Mucosa of stomach (tissue), 1 donor: Measurements from ENCODE around the gene NUP43.

Source experiments
- H3K27me3 ChIP-seq: one replicate; pipeline ENCODE4 v1.7.0; 2013; ENCODE audit warnings: mild to moderate bottlenecking, low read length; ENCODE audit not compliant: control insufficient read depth, insufficient read depth
- H3K36me3 ChIP-seq: one replicate; pipeline ENCODE4 v1.7.0; 2013; ENCODE audit warnings: low read length; ENCODE audit not compliant: control insufficient read depth, insufficient read depth
- H3K4me1 ChIP-seq: one replicate; pipeline ENCODE4 v1.7.0; 2013; ENCODE audit warnings: mild to moderate bottlenecking, low read length; ENCODE audit not compliant: control insufficient read depth, insufficient read depth
- H3K4me3 ChIP-seq: one replicate; pipeline ENCODE4 v1.7.0; 2013; ENCODE audit warnings: low read length
- H3K9ac ChIP-seq: one replicate; pipeline ENCODE4 v1.7.0; 2013; ENCODE audit warnings: mild to moderate bottlenecking, low read length, moderate library complexity
- H3K9me3 ChIP-seq: one replicate; pipeline ENCODE4 v1.7.0; 2013; ENCODE audit warnings: mild to moderate bottlenecking, low read length, moderate library complexity; ENCODE audit not compliant: control insufficient read depth
- donor health status: Pancreatic carcinoma.

Gene NUP43

DNA sequence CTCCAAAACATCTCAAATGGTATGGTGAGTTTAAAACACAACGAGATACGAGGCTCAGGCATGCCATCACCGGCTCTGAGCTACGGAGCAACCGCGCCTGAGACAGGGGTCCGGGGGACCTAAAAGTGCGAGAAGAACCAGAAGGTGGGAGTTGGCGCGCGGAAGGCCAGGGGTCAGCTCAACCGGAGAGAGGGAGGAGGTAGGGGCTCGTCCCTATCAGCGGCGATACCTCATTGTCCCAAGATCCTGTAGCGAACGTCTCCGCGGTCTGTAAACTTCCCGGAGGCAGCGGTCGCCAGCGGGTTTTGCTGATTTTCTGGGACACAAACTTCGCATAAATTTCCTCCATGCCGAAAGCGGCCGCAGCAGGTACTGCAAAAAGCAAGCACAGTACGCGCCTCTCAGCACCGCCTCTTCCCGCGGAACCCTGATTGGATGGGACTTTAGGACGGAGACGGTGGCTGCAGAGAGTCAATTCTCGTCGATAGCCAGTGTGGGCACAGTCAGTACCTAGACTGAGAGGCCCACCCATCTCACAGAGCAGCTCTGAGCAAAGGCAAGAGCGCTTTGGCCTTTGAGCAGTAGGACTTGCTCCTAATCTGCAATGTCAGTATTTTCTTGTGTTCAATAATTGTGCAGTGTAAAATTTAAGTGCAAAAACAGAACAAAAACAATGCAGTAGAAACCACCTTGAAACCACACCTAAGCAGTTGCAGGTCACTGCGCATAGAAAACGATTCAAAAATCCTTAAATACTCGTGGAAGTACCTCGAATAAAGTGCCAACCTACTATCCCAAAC is at the start of gene NUP43:
TSS of gene NUP43 (minus strand) at position 383 of the 800 bp plus-strand sequence. CDS start at position 349, 34 bp downstream.
- Histone ChIP-seq H3K36me3 (no peaks in the 10 kb centered on the region), H3K4me1 (peaks cover 14% of the 10 kb centered on the region), H3K9me3 (no peaks in the 10 kb centered on the region), H3K4me3 (peak within 1 kb of the TSS; percentile 83), H3K9ac (peak within 1 kb of the TSS; percentile 79), H3K27me3 (no peaks in the 10 kb centered on the region)

- Histone ChIP-seq H3K27me3 (no peaks in the 10 kb centered on the region), H3K9me3 (no peaks in the 10 kb centered on the region), H3K4me1 (no peaks in the 10 kb centered on the region), H3K9ac (no peak overlapping the region), H3K4me3 (no peak overlapping the region), H3K36me3 (no peaks in the 10 kb centered on the region)
These were observed 37.2 kb upstream of the NUP43 start for GRCh38 chr6:149783551-149783950.

DNA sequence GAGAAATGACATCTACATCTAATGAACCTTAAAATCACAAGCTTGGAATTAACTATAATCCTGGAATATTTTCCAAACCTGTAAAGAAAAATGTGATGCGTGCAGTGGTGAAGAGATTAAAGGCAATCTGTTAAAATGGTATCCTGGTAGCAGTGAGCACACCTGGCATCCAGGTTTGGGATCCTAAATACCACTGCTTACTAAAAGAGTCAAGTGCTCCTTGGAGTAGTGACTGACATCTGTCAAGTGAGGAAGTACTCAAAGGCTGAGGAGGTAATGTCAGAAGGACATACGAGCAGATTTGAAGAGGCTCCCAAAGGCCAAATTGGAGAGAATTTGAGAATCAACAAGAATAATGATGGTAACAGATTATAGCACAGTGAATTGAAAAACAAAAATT is 36.0 kb upstream of the NUP43 start:
- H3K4me3 ChIP-seq: no peak overlapping the region
- H3K27me3 ChIP-seq: no peaks in the 10 kb centered on the region
- H3K9me3 ChIP-seq: no peaks in the 10 kb centered on the region
- H3K9ac ChIP-seq: no peak overlapping the region
- H3K36me3 ChIP-seq: no peaks in the 10 kb centered on the region
- H3K4me1 ChIP-seq: no peaks in the 10 kb centered on the region

DNA sequence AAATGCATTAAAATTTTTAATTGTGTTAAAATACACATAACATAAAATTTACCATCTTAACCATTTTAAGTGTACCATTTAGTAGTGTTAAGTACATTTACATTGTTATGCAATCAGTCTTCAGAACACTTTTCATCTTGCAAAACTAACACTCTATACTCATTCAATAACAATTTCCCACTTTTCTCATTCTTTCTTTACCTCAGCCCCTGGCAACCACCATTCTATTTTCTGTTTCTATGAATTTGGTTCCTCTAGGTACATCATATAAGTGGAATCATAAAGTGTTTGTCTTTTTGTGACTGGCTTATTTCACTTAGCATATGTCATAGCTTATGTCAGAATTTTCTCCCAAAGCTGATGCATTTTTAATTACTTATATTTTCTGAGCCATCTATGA is 35.4 kb upstream of the NUP43 start:
- Histone ChIP-seq H3K4me3 (no peak overlapping the region), H3K27me3 (no peaks in the 10 kb centered on the region), H3K9ac (no peak overlapping the region), H3K36me3 (no peaks in the 10 kb centered on the region), H3K9me3 (no peaks in the 10 kb centered on the region), H3K4me1 (no peaks in the 10 kb centered on the region)

DNA sequence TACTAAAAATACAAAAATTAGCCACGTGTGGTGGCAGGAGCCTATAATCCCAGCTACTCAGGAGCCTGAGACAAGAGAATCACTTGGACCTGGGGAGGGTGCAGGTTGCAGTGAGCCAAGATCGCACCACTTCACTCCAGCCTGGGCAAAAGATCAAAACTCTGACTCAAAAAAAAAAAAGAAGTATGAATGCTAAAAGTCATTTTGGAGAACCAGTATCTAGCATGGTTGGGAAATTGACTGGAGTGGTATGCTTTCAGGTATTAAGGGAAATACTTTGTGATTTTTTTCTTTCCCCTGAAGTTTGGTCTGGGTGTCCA is 33.3 kb upstream of the NUP43 start:
- no peaks in the 10 kb centered on the region for H3K27me3 ChIP-seq
- no peaks in the 10 kb centered on the region for H3K9me3 ChIP-seq
- H3K4me1 ChIP-seq: no peaks in the 10 kb centered on the region
- H3K4me3 ChIP-seq: no peak overlapping the region
- H3K9ac ChIP-seq: no peak overlapping the region
- H3K36me3 ChIP-seq: no peaks in the 10 kb centered on the region

DNA sequence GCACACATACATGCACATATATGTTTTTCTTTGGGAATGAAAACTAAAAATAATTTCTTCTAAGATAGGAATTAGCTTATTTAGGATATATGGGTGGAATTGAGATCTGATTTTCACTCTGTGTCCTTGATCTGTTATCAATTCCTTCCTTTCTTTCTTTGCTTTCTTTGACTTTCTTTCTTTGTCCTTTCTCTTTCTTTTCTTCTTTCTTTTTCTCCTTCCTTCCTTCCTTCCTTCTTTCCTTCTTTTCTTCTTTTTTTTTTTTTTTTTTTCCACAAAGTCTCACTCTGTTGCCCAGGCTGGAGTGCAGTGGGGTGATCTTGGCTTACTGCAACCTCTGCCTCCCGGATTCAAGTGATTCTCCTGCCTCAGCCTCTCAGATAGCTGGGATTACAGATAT is 31.3 kb upstream of the NUP43 start:
- Histone ChIP-seq H3K9ac (no peak overlapping the region), H3K9me3 (no peaks in the 10 kb centered on the region), H3K36me3 (no peaks in the 10 kb centered on the region), H3K27me3 (no peaks in the 10 kb centered on the region), H3K4me1 (no peaks in the 10 kb centered on the region), H3K4me3 (no peak overlapping the region)

DNA sequence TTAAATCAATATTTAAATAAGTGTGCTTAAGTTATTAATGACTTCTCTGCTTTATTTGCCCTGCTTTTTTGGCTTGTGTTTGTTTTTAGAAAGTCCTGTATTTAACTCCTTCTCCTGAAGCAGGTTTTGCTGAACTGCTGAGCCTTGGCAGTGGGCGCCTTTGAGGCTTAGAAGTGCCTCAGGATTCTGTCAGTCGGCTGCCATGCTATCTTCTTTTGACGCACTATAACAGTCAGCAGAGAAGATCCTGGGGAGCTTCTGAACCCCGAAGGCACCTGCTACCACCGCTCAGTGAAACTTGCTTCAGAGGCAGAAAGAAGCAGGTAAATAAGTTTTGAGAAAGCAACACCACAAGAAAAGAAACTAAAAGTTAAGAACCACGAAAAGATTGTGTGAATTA is 25.6 kb upstream of the NUP43 start:
- Histone ChIP-seq H3K36me3 (no peaks in the 10 kb centered on the region), H3K4me3 (no peak overlapping the region), H3K4me1 (no peaks in the 10 kb centered on the region)

GRCh38 chr6:149771185-149771584 is 24.9 kb upstream of the NUP43 start:
- H3K27me3 ChIP-seq: no peaks in the 10 kb centered on the region
- H3K4me1 ChIP-seq: no peaks in the 10 kb centered on the region
- no peak overlapping the region for H3K4me3 ChIP-seq
- H3K9me3 ChIP-seq: no peaks in the 10 kb centered on the region
- H3K36me3 ChIP-seq: no peaks in the 10 kb centered on the region
- H3K9ac ChIP-seq: no peak overlapping the region

More for the DNA sequence above, 25.6 kb upstream of the NUP43 start:
- H3K9me3 ChIP-seq: no peaks in the 10 kb centered on the region
- H3K9ac ChIP-seq: no peak overlapping the region
- H3K27me3 ChIP-seq: no peaks in the 10 kb centered on the region

DNA sequence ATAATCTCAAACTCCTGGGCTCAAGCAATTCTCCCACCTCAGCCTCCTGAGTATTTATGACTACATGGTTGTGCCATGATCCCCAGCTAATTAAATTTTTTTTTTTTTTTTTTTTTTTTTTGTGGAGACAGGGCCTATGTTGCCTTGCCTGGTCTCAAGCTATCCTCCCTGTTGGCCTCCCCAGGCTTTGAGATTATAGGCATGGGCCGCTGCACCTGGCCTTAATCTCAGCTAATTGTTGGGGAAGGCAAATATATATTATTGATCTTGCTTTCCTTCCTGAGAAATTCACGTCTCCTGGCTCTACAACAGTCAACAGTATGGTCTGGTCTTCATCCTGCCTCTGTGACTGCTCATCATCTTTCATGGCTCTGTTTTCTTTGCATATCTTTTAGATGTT is 23.3 kb upstream of the NUP43 start:
- Histone ChIP-seq H3K27me3 (no peaks in the 10 kb centered on the region), H3K9me3 (no peaks in the 10 kb centered on the region), H3K4me3 (no peak overlapping the region), H3K9ac (no peak overlapping the region), H3K36me3 (no peaks in the 10 kb centered on the region), H3K4me1 (no peaks in the 10 kb centered on the region)

DNA sequence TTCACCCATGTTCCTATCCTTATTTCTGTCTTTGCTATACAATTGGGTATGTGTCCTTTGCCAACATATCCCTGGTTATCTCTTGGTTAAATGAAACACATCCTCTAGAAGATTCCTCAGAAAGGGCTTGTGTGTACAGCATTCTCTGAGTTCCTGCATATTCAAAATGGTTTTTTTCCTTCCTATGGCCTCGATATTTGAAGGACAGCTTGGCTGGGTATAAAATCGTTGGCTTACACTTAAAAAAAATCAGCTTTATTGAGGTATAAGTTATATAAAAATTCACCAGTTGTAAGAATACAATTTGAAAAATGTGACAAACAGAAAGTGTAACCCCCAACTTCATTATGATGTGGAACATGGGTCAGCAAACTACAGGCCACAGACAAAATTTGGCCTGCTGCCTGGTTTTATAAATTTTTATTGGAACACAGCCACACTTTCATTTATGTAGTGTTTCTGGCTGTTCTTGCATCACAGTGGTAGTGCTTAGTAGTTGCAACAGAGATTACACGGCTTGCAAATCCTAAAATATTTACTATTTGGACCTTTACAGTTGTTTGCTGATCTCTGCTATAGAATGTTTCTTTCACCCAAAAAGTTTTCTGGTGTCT is 19.9 kb upstream of the NUP43 start:
- no peaks in the 10 kb centered on the region for H3K36me3 ChIP-seq
- no peak overlapping the region for H3K4me3 ChIP-seq
- H3K27me3 ChIP-seq: no peaks in the 10 kb centered on the region
- H3K9me3 ChIP-seq: no peaks in the 10 kb centered on the region
- H3K9ac ChIP-seq: no peak overlapping the region
- no peaks in the 10 kb centered on the region for H3K4me1 ChIP-seq

GRCh38 chr6:149763866-149764265 is 17.5 kb upstream of the NUP43 start:
- H3K9me3 ChIP-seq: no peaks in the 10 kb centered on the region
- no peak overlapping the region for H3K9ac ChIP-seq
- no peaks in the 10 kb centered on the region for H3K4me1 ChIP-seq
- no peaks in the 10 kb centered on the region for H3K36me3 ChIP-seq
- no peaks in the 10 kb centered on the region for H3K27me3 ChIP-seq
- H3K4me3 ChIP-seq: no peak overlapping the region

- Histone ChIP-seq H3K36me3 (no peaks in the 10 kb centered on the region), H3K27me3 (no peaks in the 10 kb centered on the region), H3K9ac (no peak overlapping the region), H3K9me3 (no peaks in the 10 kb centered on the region), H3K4me1 (no peaks in the 10 kb centered on the region), H3K4me3 (no peak overlapping the region)
These were observed 15.1 kb upstream of the NUP43 start for GRCh38 chr6:149761438-149761837.
